MM.1S (cell line): ENCODE measurements around the gene GABRG3.

Source experiments
- DNase-seq: peaks from one replicate; pipeline ENCODE4 v3.0.0-alpha.2; 2015
- H2AFZ ChIP-seq: fragments of 300-600 bp; sonication (generic); 2 replicates; pipeline ENCODE4 v1.6.0; 2016; ENCODE audit warnings: antibody characterized with exemption, low read length
- H3F3A ChIP-seq: fragments of 300-600 bp; sonication (generic); 2 replicates; pipeline ENCODE4 v1.6.1; 2016; ENCODE audit warnings: mild to moderate bottlenecking, antibody characterized with exemption, low read length, moderate library complexity, mixed read lengths; ENCODE audit not compliant: insufficient read depth
- H3K27ac ChIP-seq: fragments of 300-600 bp; sonication (generic); 2 replicates; pipeline ENCODE4 v1.5.1; 2016; ENCODE audit warnings: mild to moderate bottlenecking, low read length
- H3K27me3 ChIP-seq: fragments of 300-600 bp; sonication (generic); replicated peaks from 2 replicates; pipeline ENCODE4 v1.6.0; 2016; ENCODE audit warnings: low read length; ENCODE audit not compliant: insufficient read depth
- H3K36me3 ChIP-seq: fragments of 300-600 bp; sonication (generic); replicated peaks from 2 replicates; pipeline ENCODE4 v1.6.1; 2016; ENCODE audit warnings: mild to moderate bottlenecking, low read length, mixed read lengths; ENCODE audit not compliant: insufficient read depth
- H3K4me1 ChIP-seq: fragments of 300-600 bp; sonication (generic); 2 replicates; pipeline ENCODE4 v1.6.1; 2016; ENCODE audit warnings: low read length, mixed read lengths
- H3K4me2 ChIP-seq: fragments of 300-600 bp; sonication (generic); 2 replicates; pipeline ENCODE4 v1.6.0; 2016; ENCODE audit warnings: low read depth, low read length
- H3K4me3 ChIP-seq: fragments of 300-600 bp; sonication (generic); 2 replicates; pipeline ENCODE4 v1.5.1; 2016; ENCODE audit warnings: low read length, mixed read lengths
- H3K79me2 ChIP-seq: fragments of 300-600 bp; sonication (generic); 2 replicates; pipeline ENCODE4 v1.6.1; 2016; ENCODE audit warnings: mixed run types, low read length, mixed read lengths
- H3K9ac ChIP-seq: fragments of 300-600 bp; sonication (generic); 2 replicates; pipeline ENCODE4 v1.6.1; 2016; ENCODE audit warnings: low read length, mixed read lengths
- H3K9me2 ChIP-seq: fragments of 300-600 bp; sonication (generic); replicated peaks from 2 replicates; pipeline ENCODE4 v1.6.1; 2016; ENCODE audit warnings: mild to moderate bottlenecking, low read length, mixed read lengths; ENCODE audit not compliant: insufficient read depth
- H3K9me3 ChIP-seq: fragments of 300-600 bp; sonication (generic); replicated peaks from 2 replicates; pipeline ENCODE4 v1.6.1; 2016; ENCODE audit warnings: mild to moderate bottlenecking, low read length, mixed read lengths; ENCODE audit not compliant: insufficient read depth
- H4K20me1 ChIP-seq: fragments of 300-600 bp; sonication (generic); 2 replicates; pipeline ENCODE4 v1.6.1; 2016; ENCODE audit warnings: mild to moderate bottlenecking, low read length, moderate library complexity, mixed read lengths; ENCODE audit not compliant: insufficient read depth
- CTCF ChIP-seq: fragments of 300-600 bp; sonication (generic); IDR thresholded peaks from 2 replicates; pipeline ENCODE4 v1.5.1; 2016; ENCODE audit warnings: antibody characterized with exemption, low read length, mixed read lengths
- EZH2 ChIP-seq: fragments of 300-600 bp; sonication (generic); optimal IDR thresholded peaks from 2 replicates; pipeline ENCODE3; 2017; ENCODE audit warnings: low read depth, mild to moderate bottlenecking, antibody characterized with exemption, low read length, mixed read lengths
- EZH2phosphoT487 ChIP-seq: fragments of 300-600 bp; sonication (generic); IDR thresholded peaks from 2 replicates; pipeline ENCODE4 v1.6.1; 2018; ENCODE audit warnings: antibody characterized with exemption, low read length

GABRG3 gene

GRCh38 chr15:27535445-27536129 lies 564.6 kb downstream of the GABRG3 start:
- H3K79me2 ChIP-seq = no peaks in the 10 kb centered on the region
- H3K9me2 ChIP-seq = no peaks in the 10 kb centered on the region
- H3K9me3 ChIP-seq = no peaks in the 10 kb centered on the region
- no peaks in the 10 kb centered on the region for H3K27me3 ChIP-seq
- no peak overlapping the region for H3K4me3 ChIP-seq
- H2AFZ ChIP-seq = no peak overlapping the region
- no peaks in the 10 kb centered on the region for H3F3A ChIP-seq
- TF ChIP-seq CTCF (no peak), EZH2phosphoT487 (no peak)
- no peak overlapping the region for H3K4me2 ChIP-seq
- no peaks in the 10 kb centered on the region for H3K36me3 ChIP-seq
- H3K4me1 ChIP-seq = no peaks in the 10 kb centered on the region
- no peak overlapping the region for H3K27ac ChIP-seq
- H3K9ac ChIP-seq = no peak overlapping the region
- H4K20me1 ChIP-seq = no peaks in the 10 kb centered on the region
- DNase-seq = no peak

GRCh38 chr15:27538325-27538724 lies 567.3 kb downstream of the GABRG3 start:
- no peaks in the 10 kb centered on the region for H3K36me3 ChIP-seq
- no peaks in the 10 kb centered on the region for H3K79me2 ChIP-seq
- no peak overlapping the region for H3K9ac ChIP-seq
- no peaks in the 10 kb centered on the region for H4K20me1 ChIP-seq
- H2AFZ ChIP-seq = no peak overlapping the region
- no peaks in the 10 kb centered on the region for H3K4me1 ChIP-seq
- H3K27me3 ChIP-seq = no peaks in the 10 kb centered on the region
- DNase-seq = no peak
- TF ChIP-seq CTCF (no peak), EZH2 (no peak), EZH2phosphoT487 (no peak)
- H3K4me3 ChIP-seq = no peak overlapping the region
- H3F3A ChIP-seq = no peaks in the 10 kb centered on the region
- H3K9me2 ChIP-seq = no peaks in the 10 kb centered on the region
- no peak overlapping the region for H3K27ac ChIP-seq
- H3K9me3 ChIP-seq = no peaks in the 10 kb centered on the region
- H3K4me2 ChIP-seq = no peak overlapping the region

GRCh38 chr15:27541581-27541980 lies 570.6 kb downstream of the GABRG3 start:
- H3K27me3 ChIP-seq = no peaks in the 10 kb centered on the region
- no peak overlapping the region for H3K27ac ChIP-seq
- no peaks in the 10 kb centered on the region for H3K4me1 ChIP-seq
- no peaks in the 10 kb centered on the region for H3K9me3 ChIP-seq
- H3K9ac ChIP-seq = no peak overlapping the region
- H3K4me2 ChIP-seq = no peak overlapping the region
- no peaks in the 10 kb centered on the region for H3K9me2 ChIP-seq
- H3K79me2 ChIP-seq = no peaks in the 10 kb centered on the region
- no peak for DNase-seq
- no peaks in the 10 kb centered on the region for H4K20me1 ChIP-seq
- no peak overlapping the region for H3K4me3 ChIP-seq
- H3F3A ChIP-seq = no peaks in the 10 kb centered on the region
- TF ChIP-seq EZH2phosphoT487 = no peak
- no peak for TF ChIP-seq EZH2
- no peak for TF ChIP-seq CTCF
- H3K36me3 ChIP-seq = no peaks in the 10 kb centered on the region
- no peak overlapping the region for H2AFZ ChIP-seq
